K562 (cell line): Measurements from ENCODE around the gene SF3B1.

Experiments
- AFF4 ChIP-seq: sonication (generic); formaldehyde crosslinking; IDR thresholded peaks from 2 replicates; pipeline ENCODE4 v1.8.0; 2023; ENCODE audit warnings: mild to moderate bottlenecking, missing genetic modification reagents
- ATF4 ChIP-seq: fragments of 450-650 bp; formaldehyde crosslinking; IDR thresholded peaks from 2 replicates; pipeline ENCODE4 v1.4.0; 2022; ENCODE audit warnings: mild to moderate bottlenecking, moderate library complexity
- BMI1 ChIP-seq: fragments of 150-350 bp; IDR thresholded peaks from 2 replicates; pipeline ENCODE4 v1.6.1; 2014; ENCODE audit warnings: low read length
- CHD4 ChIP-seq: fragments of 200-600 bp; sonication (generic); IDR thresholded peaks from 3 replicates; pipeline ENCODE4 v1.6.1; 2012; ENCODE audit warnings: low read depth, mild to moderate bottlenecking, mixed read lengths, low read length, inconsistent platforms; ENCODE audit not compliant: insufficient read depth, insufficient replicate concordance, poor library complexity, severe bottlenecking
- CTCF ChIP-seq, 3 experiments: IDR thresholded peaks in 2 of 3; conservative IDR thresholded peaks in 1 of 3; 2 replicates each; pipeline ENCODE4 v1.5.1; 2011 to 2012; ENCODE audit warnings: low read length in 3 of 3, mild to moderate bottlenecking in 3 of 3, control low read depth in 2 of 3, improper control_type of control experiment in 1 of 3, inconsistent platforms in 1 of 3, low read depth in 1 of 3, mixed read lengths in 1 of 3, moderate library complexity in 1 of 3; ENCODE audit not compliant: insufficient read depth in 2 of 3
- EZH2 ChIP-seq: IDR thresholded peaks from 2 replicates; pipeline ENCODE4 v1.6.1; 2012; ENCODE audit warnings: low read depth, mild to moderate bottlenecking, inconsistent platforms, low read length, borderline replicate concordance
- FOXA1 ChIP-seq: fragments of 450-650 bp; IDR thresholded peaks from 2 replicates; pipeline ENCODE4 v1.6.1; 2016; ENCODE audit warnings: mild to moderate bottlenecking, borderline replicate concordance
- HDGF ChIP-seq: fragments of 450-650 bp; IDR thresholded peaks from 2 replicates; pipeline ENCODE4 v1.6.1; 2016
- MAX ChIP-seq: sonication (generic); formaldehyde crosslinking; IDR thresholded peaks from 2 replicates; pipeline ENCODE4 v1.9.0; 2022; ENCODE audit warnings: mild to moderate bottlenecking, missing genetic modification reagents
- MEIS2 ChIP-seq: fragments of 450-650 bp; IDR thresholded peaks from 2 replicates; pipeline ENCODE4 v1.6.1; 2014; ENCODE audit warnings: mild to moderate bottlenecking; ENCODE audit not compliant: partially characterized antibody
- NFRKB ChIP-seq: fragments of 450-650 bp; IDR thresholded peaks from 2 replicates; pipeline ENCODE4 v1.6.1; 2016; ENCODE audit warnings: low read depth
- SMARCB1 ChIP-seq: IDR thresholded peaks from 2 replicates; pipeline ENCODE4 v1.6.1; 2011; ENCODE audit warnings: improper control_type of control experiment, low read depth; ENCODE audit not compliant: insufficient read length
- ZNF232 ChIP-seq: sonication (generic); formaldehyde crosslinking; IDR thresholded peaks from 2 replicates; pipeline ENCODE4 v1.8.0; 2022; ENCODE audit warnings: mild to moderate bottlenecking, missing genetic modification reagents

- TF ChIP-seq CTCF (IDR thresholded peaks at IDR 0.05 in 2 of 3, conservative IDR thresholded peaks at IDR 0.05 in 1 of 3; ENCODE audit: insufficient read depth in 2 of 3, low read depth in 1 of 3, low read length in 3 of 3) (no peak), NFRKB (no peak), CHD4 (no peak), BMI1 (no peak), AFF4 (CRISPR knock-in tag) (no peak), ATF4 (CRISPR knock-in tag) (no peak), FOXA1 (no peak), EZH2 (no peak), HDGF (no peak), ZNF232 (no peak), SMARCB1 (no peak), MAX (CRISPR knock-in tag) (no peak), MEIS2 (no peak)
Measured at GRCh38 chr2:197391220-197391717, 43.6 kb downstream of the SF3B1 start.
